Psoas muscle (tissue), 8 donors: ENCODE results near the gene MAN1A1. TPM values are rescaled to one million over a fixed set of nuclear protein-coding genes. Genes with fewer than 3 reads are reported as not detected.

Experiments
- ATAC-seq, 4 donors: fragments of 200-7000 bp; cut with Tn5 transposase; one replicate each; pipeline ENCODE4 v1.9.1; 2020; ENCODE audit warnings: moderate library complexity in 3 of 4, mild to moderate bottlenecking in 2 of 4
- DNase-seq, 2 donors: peaks; one replicate each; pipeline ENCODE4 v3.0.0-alpha.2; 2020
- H3K27ac ChIP-seq: fragments of 200-600 bp; one replicate; pipeline ENCODE4 v1.8.0; 2022
- H3K27me3 ChIP-seq, 3 donors: fragments of 200-600 bp in 1 of 3; one replicate each; pipeline versions ENCODE4 v1.6.1 to v1.8.0; 2013 to 2022; ENCODE audit warnings: low read length in 2 of 3, mild to moderate bottlenecking in 2 of 3, moderate library complexity in 1 of 3; ENCODE audit not compliant: insufficient read depth in 3 of 3
- H3K36me3 ChIP-seq, 2 donors: fragments of 200-600 bp in 1 of 2; one replicate each; pipeline versions ENCODE4 v1.6.1 to v1.8.0; 2013 to 2022; ENCODE audit warnings: low read depth in 1 of 2, mild to moderate bottlenecking in 1 of 2, moderate library complexity in 1 of 2; ENCODE audit not compliant: insufficient read depth in 1 of 2
- H3K4me1 ChIP-seq: fragments of 200-600 bp; one replicate; pipeline ENCODE4 v1.8.0; 2022
- H3K4me3 ChIP-seq: fragments of 200-600 bp; one replicate; pipeline ENCODE4 v1.8.0; 2022; ENCODE audit warnings: mild to moderate bottlenecking
- H3K9me3 ChIP-seq: fragments of 200-600 bp; one replicate; pipeline ENCODE4 v1.8.0; 2022
- CTCF ChIP-seq: fragments of 200-600 bp; IDR thresholded peaks from one replicate; pipeline ENCODE4 v1.8.0; 2022; ENCODE audit warnings: antibody characterized with exemption
- WGBS, 3 donors: extraction: QIAGEN DNeasy Blood & Tissue Kit; methylation state at CpG; one replicate each; pipeline versions ENCODE4 v1.1.6 to v1.1.7; 2013; 5-methylcytosine and 5-hydroxymethylcytosine counted together
- intact Hi-C, 2 donors: fragments of 100-400 bp; cut with DNase I; formaldehyde crosslinking; loops; one replicate each; pipeline versions ENCODE4 v1.11.0 to v1.14.2; 2022
- polyA plus RNA-seq, 3 donors: library from polyadenylated mRNA; stranded (reverse); fragments of 200-250 nt; gene quantifications; one replicate each; pipeline ENCODE4 v1.2.3, GENCODE V29; 2013
- total RNA-seq, 4 donors: library from RNA; stranded (reverse); fragmentation: NEBNext Ultra II Directional in 2 of 4; extraction: Animal tissue kit (Norgen Biotek cat#: 25700) in 2 of 4; gene quantifications; one replicate each; pipeline versions ENCODE4 v1.2.1 to v1.2.4, GENCODE V29; 2021 to 2023
- donor health status: healthy with polysubstance abuse.
- donor health status: DM: no; HTN: no; CAD: no; lungs with moderate emphysema.
- donor health status: Bipolar disorder and iron deficiency.
- donor health status: healthy.
- donor health status: DM: yes; HTN: yes; CAD: no.
- donor health status: DM: no; HTN: no; CAD: no.
- donor health status: DM: no; HTN: no; CAD: no.
- donor health status: DM: yes; HTN: yes; CAD: no.

Gene MAN1A1
- total and polyA plus RNA-seq, 7 donors = 3.7 to 14.6 (median 6.2) TPM

GRCh38 chr6:119289651-119290050 lies 59.9 kb downstream of the MAN1A1 start:
- ATAC-seq (no peak), DNase-seq (no peak)
- Histone ChIP-seq H3K4me1 (no peaks in the 10 kb centered on the region), H3K27ac (no peak overlapping the region), H3K9me3 (no peaks in the 10 kb centered on the region), H3K27me3 (no peaks in the 10 kb centered on the region), H3K36me3 (no peaks in the 10 kb centered on the region), H3K4me3 (no peak overlapping the region)
- intact Hi-C loops = no loop called here
- TF ChIP-seq CTCF = no peak
- 73 to 79% (median 74%) methylated on average over 3 of the region's 3 CpGs for WGBS, 3 donors

- Histone ChIP-seq H3K9me3 (no peaks in the 10 kb centered on the region), H3K4me1 (no peaks in the 10 kb centered on the region), H3K4me3 (no peak overlapping the region), H3K27ac (no peak overlapping the region), H3K27me3 (no peaks in the 10 kb centered on the region), H3K36me3 (no peaks in the 10 kb centered on the region)
- ATAC-seq (no peak), DNase-seq (no peak)
- no peak for TF ChIP-seq CTCF
- 83 to 90% (median 89%) methylated on average over 3 of the region's 3 CpGs for WGBS, 3 donors
- intact Hi-C loops = no loop called here
Measured at GRCh38 chr6:119285908-119286625, 63.5 kb downstream of the MAN1A1 start.

GRCh38 chr6:119284861-119285521 lies 64.6 kb downstream of the MAN1A1 start:
- no peaks in the 10 kb centered on the region for H3K27me3 ChIP-seq
- H3K4me3 ChIP-seq = no peak overlapping the region
- ATAC-seq (no peak), DNase-seq (no peak)
- no peaks in the 10 kb centered on the region for H3K9me3 ChIP-seq
- no peak overlapping the region for H3K27ac ChIP-seq
- TF ChIP-seq CTCF = no peak
- H3K36me3 ChIP-seq = no peaks in the 10 kb centered on the region
- H3K4me1 ChIP-seq = no peaks in the 10 kb centered on the region
- intact Hi-C loops = no loop called here
- WGBS, 3 donors = 60 to 91% (median 64%) methylated on average over 4 of the region's 4 CpGs

- 87 to 89% (median 88%) methylated on average over 6 of the region's 6 CpGs for WGBS, 3 donors
- no peak for ATAC-seq
- Histone ChIP-seq H3K27me3 (no peaks in the 10 kb centered on the region), H3K4me1 (no peaks in the 10 kb centered on the region), H3K36me3 (no peaks in the 10 kb centered on the region), H3K9me3 (no peaks in the 10 kb centered on the region), H3K4me3 (no peak overlapping the region), H3K27ac (no peak overlapping the region)
- intact Hi-C loops = no loop called here
- DNase-seq = no peak
- TF ChIP-seq CTCF = no peak
Measured at GRCh38 chr6:119283979-119284545, 65.5 kb downstream of the MAN1A1 start.
